ENCODE data around the gene SIPA1L3. TPM values are rescaled to one million over a fixed set of nuclear protein-coding genes. Genes with fewer than 3 reads are reported as not detected.

Gene SIPA1L3
- total and polyA plus RNA-seq, 2 of the 13 experiments (the other 11 are each of a cell fraction or from before 2014, with no cell fraction given): 5.5 to 7.7 TPM

- no peak for TF ChIP-seq GMEB2 (CRISPR knock-in tag; IDR thresholded peaks at IDR 0.05; ENCODE audit: low read depth)
- no peak for TF ChIP-seq NR2C2 (CRISPR knock-in tag; IDR thresholded peaks at IDR 0.05; ENCODE audit: borderline replicate concordance)
- TF ChIP-seq MEIS2 (CRISPR knock-in tag; IDR thresholded peaks at IDR 0.05): 0 out of 2 replicates have a peak, but pooled peaks have one; percentile 12
- TF ChIP-seq MED8 (CRISPR knock-in tag; IDR thresholded peaks at IDR 0.05; ENCODE audit: insufficient replicate concordance): no peak
- TF ChIP-seq ZBTB1 (CRISPR knock-in tag; IDR thresholded peaks at IDR 0.05; ENCODE audit: borderline replicate concordance): no peak
- no peak for TF ChIP-seq MTF2 (CRISPR knock-in tag; IDR thresholded peaks at IDR 0.05; ENCODE audit: borderline replicate concordance)
- TF ChIP-seq GATAD2A (CRISPR knock-in tag; IDR thresholded peaks at IDR 0.05): no peak; the same call in 1 of the 2 replicates
- TF ChIP-seq ZXDC (CRISPR knock-in tag; IDR thresholded peaks at IDR 0.05): no peak
- no peak for TF ChIP-seq TEAD3 (CRISPR knock-in tag; optimal IDR thresholded peaks at IDR 0.05; ENCODE audit: borderline replicate concordance)
- no peak for TF ChIP-seq ELF1 (CRISPR knock-in tag; IDR thresholded peaks at IDR 0.05)
- TF ChIP-seq ZFP1 (CRISPR knock-in tag; IDR thresholded peaks at IDR 0.05): no peak
- no peak for TF ChIP-seq TFDP2 (CRISPR knock-in tag; IDR thresholded peaks at IDR 0.05)
- TF ChIP-seq FIP1L1 (IDR thresholded peaks at IDR 0.05; ENCODE audit: borderline replicate concordance, insufficient read depth, low read depth, low read length): no peak
- TF ChIP-seq ZNF547 (CRISPR knock-in tag; IDR thresholded peaks at IDR 0.05): no peak
- no peak; the same call in 1 of the 2 replicates for TF ChIP-seq SP140L (CRISPR knock-in tag; IDR thresholded peaks at IDR 0.05; ENCODE audit: borderline replicate concordance)
- no peak for TF ChIP-seq JARID2 (CRISPR knock-in tag; IDR thresholded peaks at IDR 0.05; ENCODE audit: insufficient replicate concordance)
- 0 out of 2 replicates have a peak, but pooled peaks have one; percentile 9 for TF ChIP-seq RXRA (CRISPR knock-in tag; IDR thresholded peaks at IDR 0.05)
- TF ChIP-seq MNT (IDR thresholded peaks at IDR 0.05): no peak
- TF ChIP-seq ZNF362 (CRISPR knock-in tag; IDR thresholded peaks at IDR 0.05; ENCODE audit: borderline replicate concordance): peak; percentile 95
- TF ChIP-seq ZNF761 (CRISPR knock-in tag; conservative IDR thresholded peaks at IDR 0.05): 0 out of 2 replicates have a peak, but pooled peaks have one; percentile 10
- TF ChIP-seq ELF4 (CRISPR knock-in tag; IDR thresholded peaks at IDR 0.05; ENCODE audit: borderline replicate concordance): 0 out of 2 replicates have a peak, but pooled peaks have one; percentile 20
Observed at GRCh38 chr19:37905946-37906868, 801 bp upstream of the SIPA1L3 start, which contains the start of gene WDR87 (continued).
